ENCODE data around the gene MST1R. TPM values are rescaled to one million over a fixed set of nuclear protein-coding genes. Genes with fewer than 3 reads are reported as not detected.

MST1R gene
- total and polyA plus RNA-seq, 9 of the 15 experiments (the other 6 are each of a cell fraction or from before 2014, with no cell fraction given): 1.3 to 10.0 (median 3.8) TPM

DNA sequence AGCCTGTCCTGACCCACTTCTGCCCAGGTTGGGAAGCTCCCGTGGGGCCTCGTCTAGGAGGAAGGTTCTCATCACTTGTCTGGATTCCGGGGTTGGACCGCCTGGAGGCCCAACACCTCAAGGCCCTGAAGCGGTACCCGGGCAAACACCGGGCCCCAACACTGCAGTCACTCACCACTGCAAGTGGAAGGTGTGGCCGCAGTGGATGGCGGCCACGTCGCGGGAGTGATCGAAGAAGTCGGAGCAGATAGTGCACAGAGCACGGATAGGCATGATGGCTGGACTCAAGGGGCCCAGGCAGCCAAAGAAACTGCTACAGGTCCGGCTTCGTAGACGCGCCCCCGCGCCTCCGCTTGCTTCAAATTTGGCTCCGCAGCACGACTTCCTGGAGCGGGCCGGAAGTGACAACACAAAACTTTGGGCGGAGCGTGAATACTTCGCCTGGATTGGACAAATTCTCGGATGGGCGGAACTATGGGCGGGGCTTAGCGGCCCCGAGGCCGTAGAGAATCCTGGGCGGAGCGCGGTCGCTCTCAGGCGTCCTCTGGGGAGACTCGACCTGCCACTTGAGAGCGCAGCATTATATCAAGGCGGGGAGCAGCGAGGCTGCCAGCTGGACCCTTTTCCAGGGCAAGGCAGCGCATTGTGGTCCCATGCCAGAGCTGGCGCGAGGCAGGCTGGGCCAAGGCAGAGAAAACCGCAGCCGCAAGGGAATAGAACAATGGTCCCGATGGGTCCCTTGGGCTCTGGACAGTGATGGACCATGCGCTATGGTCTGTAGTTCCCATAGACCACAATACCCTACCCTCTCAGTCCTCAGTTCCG, 47.3 kb downstream of the MST1R start, which contains the start of gene TRAIP (continued):
- TF ChIP-seq, protein P1, sequence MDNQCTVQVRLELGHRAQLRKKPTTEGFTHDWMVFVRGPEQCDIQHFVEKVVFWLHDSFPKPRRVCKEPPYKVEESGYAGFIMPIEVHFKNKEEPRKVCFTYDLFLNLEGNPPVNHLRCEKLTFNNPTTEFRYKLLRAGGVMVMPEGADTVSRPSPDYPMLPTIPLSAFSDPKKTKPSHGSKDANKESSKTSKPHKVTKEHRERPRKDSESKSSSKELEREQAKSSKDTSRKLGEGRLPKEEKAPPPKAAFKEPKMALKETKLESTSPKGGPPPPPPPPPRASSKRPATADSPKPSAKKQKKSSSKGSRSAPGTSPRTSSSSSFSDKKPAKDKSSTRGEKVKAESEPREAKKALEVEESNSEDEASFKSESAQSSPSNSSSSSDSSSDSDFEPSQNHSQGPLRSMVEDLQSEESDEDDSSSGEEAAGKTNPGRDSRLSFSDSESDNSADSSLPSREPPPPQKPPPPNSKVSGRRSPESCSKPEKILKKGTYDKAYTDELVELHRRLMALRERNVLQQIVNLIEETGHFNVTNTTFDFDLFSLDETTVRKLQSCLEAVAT (IDR thresholded peaks at IDR 0.05): no peak
- peak; percentile 88 for TF ChIP-seq POLR2G (IDR thresholded peaks at IDR 0.05; ENCODE audit: low read depth, low read length)

DNA sequence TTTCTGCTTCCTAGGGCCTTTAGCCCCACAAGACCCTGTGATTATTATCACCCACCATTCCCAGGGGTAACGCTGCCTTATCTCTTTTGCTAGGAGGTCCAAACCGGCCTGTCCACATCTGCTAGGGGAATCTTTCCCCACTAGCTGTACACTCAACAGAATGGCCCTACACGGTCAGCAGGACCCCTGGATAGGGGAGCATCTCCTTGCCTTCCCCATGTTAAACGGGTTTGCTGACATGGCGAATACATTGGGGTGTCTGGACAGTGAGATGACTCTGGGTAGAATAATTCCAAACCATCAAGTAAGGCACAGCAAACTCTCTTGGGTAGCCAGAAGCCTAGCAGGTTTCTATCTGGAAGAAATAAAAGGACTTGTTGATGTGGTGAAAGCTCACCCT, 48.0 kb downstream of the MST1R start:
- H3K27me3 ChIP-seq (ENCODE audit: control insufficient read depth in 2 of 2, insufficient read depth in 2 of 2, low read length in 2 of 2): no peaks in the 10 kb centered on the region
- CTCF ChIA-PET (ENCODE audit: low intra/inter-chr PET ratio): no interaction called here
- BruUV-seq (replicated peaks): no TSS peak
- in situ Hi-C loops (cut with MboI): no loop called here
- H3K9ac ChIP-seq (ENCODE audit: insufficient read depth in 1 of 2, low read depth in 2 of 2, low read length in 2 of 2): peak overlapping the region; percentile 77 to 91; a peak in 3 of 4 replicates
- TF ChIP-seq, protein P2, sequence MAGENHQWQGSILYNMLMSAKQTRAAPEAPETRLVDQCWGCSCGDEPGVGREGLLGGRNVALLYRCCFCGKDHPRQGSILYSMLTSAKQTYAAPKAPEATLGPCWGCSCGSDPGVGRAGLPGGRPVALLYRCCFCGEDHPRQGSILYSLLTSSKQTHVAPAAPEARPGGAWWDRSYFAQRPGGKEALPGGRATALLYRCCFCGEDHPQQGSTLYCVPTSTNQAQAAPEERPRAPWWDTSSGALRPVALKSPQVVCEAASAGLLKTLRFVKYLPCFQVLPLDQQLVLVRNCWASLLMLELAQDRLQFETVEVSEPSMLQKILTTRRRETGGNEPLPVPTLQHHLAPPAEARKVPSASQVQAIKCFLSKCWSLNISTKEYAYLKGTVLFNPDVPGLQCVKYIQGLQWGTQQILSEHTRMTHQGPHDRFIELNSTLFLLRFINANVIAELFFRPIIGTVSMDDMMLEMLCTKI (IDR thresholded peaks at IDR 0.05; ENCODE audit: partially characterized antibody): no peak
- TF ChIP-seq POU5F1 (IDR thresholded peaks at IDR 0.05; ENCODE audit: borderline replicate concordance, low read depth, low read length, partially characterized antibody) (no peak), MECOM (CRISPR knock-in tag; IDR thresholded peaks at IDR 0.05) (no peak), ZNF316 (IDR thresholded peaks at IDR 0.05) (peak; percentile 66), MBD2 (IDR thresholded peaks at IDR 0.05; ENCODE audit: borderline replicate concordance, low read depth) (no peak), HOXB6 (CRISPR knock-in tag; IDR thresholded peaks at IDR 0.05; ENCODE audit: borderline replicate concordance) (no peak), ZNF263 (CRISPR knock-in tag; IDR thresholded peaks at IDR 0.05; ENCODE audit: borderline replicate concordance) (no peak)
- TF ChIP-seq, protein P3, sequence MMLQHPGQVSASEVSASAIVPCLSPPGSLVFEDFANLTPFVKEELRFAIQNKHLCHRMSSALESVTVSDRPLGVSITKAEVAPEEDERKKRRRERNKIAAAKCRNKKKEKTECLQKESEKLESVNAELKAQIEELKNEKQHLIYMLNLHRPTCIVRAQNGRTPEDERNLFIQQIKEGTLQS (IDR thresholded peaks at IDR 0.05): no peak
- TF ChIP-seq, protein P3 (CRISPR knock-in tag; conservative IDR thresholded peaks at IDR 0.05): no peak
- TF ChIP-seq, protein P4, sequence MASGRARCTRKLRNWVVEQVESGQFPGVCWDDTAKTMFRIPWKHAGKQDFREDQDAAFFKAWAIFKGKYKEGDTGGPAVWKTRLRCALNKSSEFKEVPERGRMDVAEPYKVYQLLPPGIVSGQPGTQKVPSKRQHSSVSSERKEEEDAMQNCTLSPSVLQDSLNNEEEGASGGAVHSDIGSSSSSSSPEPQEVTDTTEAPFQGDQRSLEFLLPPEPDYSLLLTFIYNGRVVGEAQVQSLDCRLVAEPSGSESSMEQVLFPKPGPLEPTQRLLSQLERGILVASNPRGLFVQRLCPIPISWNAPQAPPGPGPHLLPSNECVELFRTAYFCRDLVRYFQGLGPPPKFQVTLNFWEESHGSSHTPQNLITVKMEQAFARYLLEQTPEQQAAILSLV (tag; IDR thresholded peaks at IDR 0.05): no peak
- no peaks in the 10 kb centered on the region for H4K20me1 ChIP-seq (replicated peaks; ENCODE audit: control insufficient read depth, insufficient read depth, low read length)
- 0% methylated on average over 5 of the region's 5 CpGs for WGBS (ENCODE audit: insufficient coverage, low coverage, missing lambda C conversion rate)
- peaks cover 5% of the 10 kb centered on the region; the same call in 1 of the 3 replicates for H3K36me3 ChIP-seq (ENCODE audit: control insufficient read depth, insufficient read depth, low read length)
- DNase-seq (ENCODE audit: extremely low read depth in 1 of 4, low spot score in 3 of 4) (no peak), FAIRE-seq (no peak), ATAC-seq (no peak)
- peak overlapping the region; percentile 40; the same call in 1 of the 3 replicates for H3K27ac ChIP-seq (ENCODE audit: extremely low read depth, low read depth, low read length)
- no peak overlapping the region; the same call in 1 of the 2 replicates for H2AFZ ChIP-seq (ENCODE audit: low read depth, low read length)
- no peaks in the 10 kb centered on the region for H3K9me3 ChIP-seq (replicated peaks; ENCODE audit: control insufficient read depth, insufficient read depth, low read depth, low read length)
- H3K4me1 ChIP-seq (replicated peaks in 1 of 2; ENCODE audit: control insufficient read depth in 2 of 2, insufficient read depth in 2 of 2, low read length in 2 of 2): peaks cover 9 to 12% of the 10 kb centered on the region in 2 experiments; a peak in 4 of 5 replicates
- POLR2A ChIA-PET: interaction anchor here (1.0 kb wide), 1 partner anchor 10 kb away, joined by 4 read pairs; no protein-coding TSS in a partner anchor
- H3K79me2 ChIP-seq (ENCODE audit: control insufficient read depth, insufficient read depth, low read length): peaks cover 23% of the 10 kb centered on the region
- H3K9me1 ChIP-seq (ENCODE audit: control insufficient read depth, insufficient read depth, low read length): no peaks in the 10 kb centered on the region
- H3K4me3 ChIP-seq: peak overlapping the region; percentile 71
- intact Hi-C loops (cut with micrococcal nuclease): no loop called here
- H3K4me2 ChIP-seq (ENCODE audit: insufficient read depth, low read length): peak overlapping the region; percentile 90
